Omental fat pad (tissue), 4 donors: Measurements from ENCODE around the gene PPIE. TPM values are rescaled to one million over a fixed set of nuclear protein-coding genes. Genes with fewer than 3 reads are reported as not detected.
A peak's percentile ranks its signal among the peaks of the same experiment; 100 is the strongest.
"Not testable (repeated sequence)": the region's sequence is repeated elsewhere in the genome, so short reads cannot be mapped to it uniquely, and the experiment has no call there.

Experiments used
- ATAC-seq: fragments of 150-250 bp; one replicate; pipeline ENCODE4 v1.9.1; 2016; ENCODE audit warnings: mild to moderate bottlenecking, moderate library complexity; ENCODE audit not compliant: low FRiP score
- DNase-seq: peaks from one replicate; pipeline ENCODE4 v3.0.0-alpha.2; 2019; ENCODE audit warnings: low spot score
- total RNA-seq, 4 donors: library from RNA; depleted of rRNA; stranded (reverse); fragments of >200 nt; gene quantifications; one replicate each; pipeline ENCODE4 v1.1.0, GENCODE V29; 2016
- TF ChIP-seq, protein P1 (sequence below), 3 donors: fragments of 450-650 bp; IDR thresholded peaks; one replicate each; pipeline ENCODE4 v1.5.1; 2016 to 2017; ENCODE audit warnings: antibody characterized with exemption in 3 of 3, mild to moderate bottlenecking in 3 of 3, moderate library complexity in 2 of 3

Gene PPIE
- total RNA-seq, 4 donors from 2014 or later: 22.7 to 39.6 (median 27.8) TPM

GRCh38 chr1:39787468-39787867, 48.8 kb downstream of the PPIE start:
- TF ChIP-seq, protein P1, sequence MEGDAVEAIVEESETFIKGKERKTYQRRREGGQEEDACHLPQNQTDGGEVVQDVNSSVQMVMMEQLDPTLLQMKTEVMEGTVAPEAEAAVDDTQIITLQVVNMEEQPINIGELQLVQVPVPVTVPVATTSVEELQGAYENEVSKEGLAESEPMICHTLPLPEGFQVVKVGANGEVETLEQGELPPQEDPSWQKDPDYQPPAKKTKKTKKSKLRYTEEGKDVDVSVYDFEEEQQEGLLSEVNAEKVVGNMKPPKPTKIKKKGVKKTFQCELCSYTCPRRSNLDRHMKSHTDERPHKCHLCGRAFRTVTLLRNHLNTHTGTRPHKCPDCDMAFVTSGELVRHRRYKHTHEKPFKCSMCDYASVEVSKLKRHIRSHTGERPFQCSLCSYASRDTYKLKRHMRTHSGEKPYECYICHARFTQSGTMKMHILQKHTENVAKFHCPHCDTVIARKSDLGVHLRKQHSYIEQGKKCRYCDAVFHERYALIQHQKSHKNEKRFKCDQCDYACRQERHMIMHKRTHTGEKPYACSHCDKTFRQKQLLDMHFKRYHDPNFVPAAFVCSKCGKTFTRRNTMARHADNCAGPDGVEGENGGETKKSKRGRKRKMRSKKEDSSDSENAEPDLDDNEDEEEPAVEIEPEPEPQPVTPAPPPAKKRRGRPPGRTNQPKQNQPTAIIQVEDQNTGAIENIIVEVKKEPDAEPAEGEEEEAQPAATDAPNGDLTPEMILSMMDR (IDR thresholded peaks at IDR 0.05): no peak
- ATAC-seq: no peak
- no peak for DNase-seq

DNA sequence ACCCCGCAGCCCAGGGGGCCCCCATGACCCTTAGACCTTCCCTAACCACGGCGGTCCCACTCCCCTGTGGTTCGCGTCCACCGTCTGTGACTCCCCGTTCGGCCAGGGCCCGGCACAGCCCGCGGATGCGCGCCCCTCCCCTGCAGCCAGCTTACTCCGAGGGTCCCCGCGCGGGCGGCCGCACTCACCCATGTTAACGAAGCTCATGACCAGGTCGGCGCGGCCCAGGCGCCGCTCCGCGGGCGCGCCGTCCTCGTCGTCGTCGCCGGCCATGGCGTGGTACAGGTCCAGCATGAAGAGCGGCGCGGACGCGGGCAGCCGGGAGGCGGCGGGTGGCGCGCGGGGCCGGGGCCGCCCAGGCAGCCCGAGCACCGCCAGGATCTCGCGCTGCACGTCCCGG, 49.3 kb downstream of the PPIE start:
- not testable (repeated sequence) for ATAC-seq

DNA sequence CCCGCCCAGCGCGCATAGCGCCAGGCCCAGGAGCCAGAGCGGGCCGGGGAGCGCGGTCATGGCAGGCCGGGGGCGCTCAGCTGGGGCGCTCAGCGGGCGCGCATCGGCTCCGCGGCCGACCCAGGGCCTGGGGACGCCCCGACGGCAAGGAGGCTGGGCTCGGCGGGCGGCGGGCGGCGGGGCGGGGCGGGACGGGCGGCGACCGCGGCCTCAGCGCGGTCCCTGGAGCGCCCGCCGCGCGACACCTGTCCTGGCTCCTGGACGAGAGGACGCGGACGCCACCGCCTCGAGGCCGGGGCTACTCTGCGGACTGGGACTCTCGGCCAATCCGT, 49.7 kb downstream of the PPIE start:
- DNase-seq (no peak), ATAC-seq (no peak)
- TF ChIP-seq, protein P1 (IDR thresholded peaks at IDR 0.05): no peak

More for the DNA sequence above, 49.3 kb downstream of the PPIE start:
- not testable (repeated sequence) for DNase-seq

DNA sequence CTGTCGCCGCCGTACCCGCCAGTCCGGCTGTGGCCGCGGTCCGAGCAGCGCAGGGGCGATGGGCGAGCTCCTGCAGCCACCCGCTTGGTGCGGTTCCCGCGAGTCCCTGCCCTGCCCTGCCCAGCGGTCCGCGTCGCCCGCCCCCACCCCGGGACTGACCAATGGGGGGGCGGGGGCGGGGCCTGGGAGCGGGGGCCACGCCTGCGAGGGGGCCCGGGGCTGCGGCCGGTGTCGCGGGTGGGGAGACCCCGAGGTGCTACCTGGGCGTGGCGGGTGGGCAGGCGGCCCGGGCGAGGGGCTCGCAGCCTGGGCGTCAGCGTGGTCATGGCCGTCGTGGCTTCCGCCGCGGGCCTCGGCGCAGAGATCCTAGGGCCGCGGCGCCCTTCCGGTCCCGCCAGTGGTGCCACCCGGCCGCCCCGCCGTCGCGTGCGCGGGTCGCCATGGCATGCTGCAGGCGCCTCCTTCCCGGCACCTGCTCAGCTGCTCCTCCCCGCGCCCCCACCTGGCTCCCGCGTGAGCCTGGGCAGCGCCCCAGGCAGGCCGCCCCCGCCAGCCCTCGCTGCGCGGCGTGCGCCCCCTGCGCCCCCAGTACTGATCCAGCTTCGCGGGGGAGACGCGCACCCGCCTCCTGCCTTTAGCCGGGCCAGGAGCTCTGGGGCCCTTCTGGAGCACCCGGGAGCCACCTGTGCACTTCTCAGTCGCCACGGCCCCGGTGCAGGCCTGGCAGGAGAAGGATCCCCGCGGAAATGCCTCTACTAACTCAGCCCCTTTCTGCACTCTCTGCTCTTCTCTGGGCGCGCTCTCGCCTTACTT, 50.3 kb downstream of the PPIE start, which contains the start of gene BMP8B:
Gene BMP8B (minus strand): TSS at position 108 of the 813 bp plus-strand sequence. CDS start 380 bp downstream, outside the sequence.
- no peak for DNase-seq
- peak; percentile 72 for ATAC-seq
- TF ChIP-seq, protein P1 (IDR thresholded peaks at IDR 0.05): no peak

GRCh38 chr1:39789571-39790110, 51.0 kb downstream of the PPIE start:
- DNase-seq: no peak
- ATAC-seq: no peak
- TF ChIP-seq, protein P1 (IDR thresholded peaks at IDR 0.05): no peak

DNA sequence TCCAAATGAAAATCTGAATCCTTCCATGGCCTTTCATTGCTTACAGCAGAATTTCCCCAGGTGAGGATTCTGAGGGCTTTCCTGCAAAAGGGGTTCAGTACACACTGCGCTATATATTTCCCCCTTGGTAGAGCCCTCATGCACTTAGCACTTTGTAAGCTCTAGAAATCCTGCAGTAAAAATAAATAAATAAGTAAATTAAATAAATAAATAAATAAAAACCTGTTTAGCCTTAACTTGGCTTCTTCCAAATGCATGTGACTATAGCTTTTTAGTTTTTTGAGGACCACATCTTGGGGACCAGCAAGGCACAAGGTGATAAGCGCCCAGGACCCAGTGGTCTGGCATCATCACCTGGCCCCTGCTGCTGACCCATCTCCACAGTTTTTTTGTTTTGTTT, 53.2 kb downstream of the PPIE start:
- TF ChIP-seq, protein P1 (IDR thresholded peaks at IDR 0.05): no peak
- ATAC-seq: no peak
- no peak for DNase-seq

DNA sequence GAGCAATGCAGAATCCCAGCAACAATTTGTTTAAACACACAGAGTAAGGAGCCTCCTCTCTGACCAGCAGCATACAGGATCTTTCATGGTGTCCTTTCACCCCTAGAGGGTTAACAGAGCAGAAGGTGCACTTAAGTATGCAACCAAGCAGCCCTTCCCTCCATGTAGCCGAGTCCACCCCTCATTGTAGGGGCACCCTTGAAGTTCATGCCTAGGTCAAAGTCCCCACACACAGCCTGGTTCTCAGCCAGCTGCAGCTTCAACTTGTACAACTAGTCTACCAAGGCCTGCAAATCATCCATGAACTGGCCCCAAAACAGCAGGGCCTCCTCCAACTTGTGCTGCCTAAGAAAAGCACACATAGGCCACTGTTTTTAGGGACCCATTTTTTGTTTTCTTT, 57.0 kb downstream of the PPIE start:
- TF ChIP-seq, protein P1 (IDR thresholded peaks at IDR 0.05): no peak
- no peak for DNase-seq
- ATAC-seq: no peak

- ATAC-seq: peak; percentile 64
- peak; percentile 30 for DNase-seq
Measured at GRCh38 chr1:39798859-39799769, 60.4 kb downstream of the PPIE start.
